Measurements from ENCODE around the gene IL20. TPM values are rescaled to one million over a fixed set of nuclear protein-coding genes. Genes with fewer than 3 reads are reported as not detected.

Gene IL20
- total RNA-seq, 1 donor from 2014 or later, result 0.53 TPM

GRCh38 chr1:206912445-206913095, 47.1 kb downstream of the IL20 start:
- DNase-seq (ENCODE audit: low read depth) (peak; percentile 75), FAIRE-seq (no peak)
- Histone ChIP-seq H3K4me3 (ENCODE audit: low read depth, low read length) (no peak overlapping the region), H3K36me3 (ENCODE audit: control insufficient read depth, insufficient read depth, low read length) (no peaks in the 10 kb centered on the region), H3K27me3 (ENCODE audit: control insufficient read depth, insufficient read depth, low read length) (no peaks in the 10 kb centered on the region)
- TF ChIP-seq CTCF (IDR thresholded peaks at IDR 0.05; ENCODE audit: insufficient read depth, low read length, severe bottlenecking), result peak; percentile 73

- no peaks in the 10 kb centered on the region for H3K27me3 ChIP-seq (ENCODE audit: control insufficient read depth, insufficient read depth, low read length)
- no peak for TF ChIP-seq CTCF (IDR thresholded peaks at IDR 0.05; ENCODE audit: insufficient read depth, low read length, severe bottlenecking)
- H3K36me3 ChIP-seq (ENCODE audit: control insufficient read depth, insufficient read depth, low read length), result no peaks in the 10 kb centered on the region
- no peak for DNase-seq (ENCODE audit: low read depth)
- no peak overlapping the region for H3K4me3 ChIP-seq (ENCODE audit: low read depth, low read length)
- FAIRE-seq, result no peak
These were observed 48.5 kb downstream of the IL20 start for GRCh38 chr1:206913766-206914537.

- no peaks in the 10 kb centered on the region for H3K27me3 ChIP-seq (ENCODE audit: control insufficient read depth, insufficient read depth, low read length)
- no peak for FAIRE-seq
- DNase-seq (ENCODE audit: low read depth), result no peak
- H3K36me3 ChIP-seq (ENCODE audit: control insufficient read depth, insufficient read depth, low read length), result no peaks in the 10 kb centered on the region
- H3K4me3 ChIP-seq (ENCODE audit: low read depth, low read length), result no peak overlapping the region
- no peak for TF ChIP-seq CTCF (IDR thresholded peaks at IDR 0.05; ENCODE audit: insufficient read depth, low read length, severe bottlenecking)
These were observed 49.8 kb downstream of the IL20 start for GRCh38 chr1:206915030-206915735.

- DNase-seq (ENCODE audit: low read depth) (no peak), FAIRE-seq (no peak)
- no peaks in the 10 kb centered on the region for H3K36me3 ChIP-seq (ENCODE audit: control insufficient read depth, insufficient read depth, low read length)
- no peak for TF ChIP-seq CTCF (IDR thresholded peaks at IDR 0.05; ENCODE audit: insufficient read depth, low read length, severe bottlenecking)
- no peak overlapping the region for H3K4me3 ChIP-seq (ENCODE audit: low read depth, low read length)
- no peaks in the 10 kb centered on the region for H3K27me3 ChIP-seq (ENCODE audit: control insufficient read depth, insufficient read depth, low read length)
These were observed 50.7 kb downstream of the IL20 start for GRCh38 chr1:206916000-206916709.

- Histone ChIP-seq H3K4me3 (ENCODE audit: low read depth, low read length) (no peak overlapping the region), H3K36me3 (ENCODE audit: control insufficient read depth, insufficient read depth, low read length) (no peaks in the 10 kb centered on the region), H3K27me3 (ENCODE audit: control insufficient read depth, insufficient read depth, low read length) (no peaks in the 10 kb centered on the region)
- DNase-seq (ENCODE audit: low read depth) (no peak), FAIRE-seq (no peak)
- TF ChIP-seq CTCF (IDR thresholded peaks at IDR 0.05; ENCODE audit: insufficient read depth, low read length, severe bottlenecking), result no peak
These were observed 52.7 kb downstream of the IL20 start for GRCh38 chr1:206918076-206918475.

Other genes with a start within 250 kb of the IL20 start
- gene DYRK3, start 230.1 kb upstream of the IL20 start, total RNA-seq, result 51.0 and 58.2 TPM in 2 replicates
- 23.2 and 33.2 TPM in 2 replicates for gene MAPKAPK2, start 180.7 kb upstream of the IL20 start, total RNA-seq
- gene IL19, start 94.8 kb upstream of the IL20 start, total RNA-seq, result 0.13 TPM in 1 of 2 replicates, not detected in the other
- not detected in 2 replicates for gene IL10, start 93.1 kb upstream of the IL20 start, total RNA-seq
- 0.13 and 0.26 TPM in 2 replicates for gene IL24, start 31.8 kb downstream of the IL20 start, total RNA-seq
- gene FCMR, start 56.3 kb downstream of the IL20 start, total RNA-seq, result 0.38 TPM in 1 of 2 replicates, not detected in the other
- under 0.01 and 0.51 TPM in 2 replicates for gene PIGR, start 80.8 kb downstream of the IL20 start, total RNA-seq
- gene FCAMR, start 104.8 kb downstream of the IL20 start, total RNA-seq, result not detected in 2 replicates
- gene C1orf116, start 167.1 kb downstream of the IL20 start, total RNA-seq, result 20.0 and 29.6 TPM in 2 replicates
- 12.8 and 15.3 TPM in 2 replicates for gene YOD1, start 185.6 kb downstream of the IL20 start, total RNA-seq
- gene PFKFB2, start 187.7 kb downstream of the IL20 start, total RNA-seq, result 36.9 and 63.2 TPM in 2 replicates
- not detected in 2 replicates for gene C4BPB, start 223.2 kb downstream of the IL20 start, total RNA-seq
- not detected in 2 replicates for gene C4BPA, start 238.6 kb downstream of the IL20 start, total RNA-seq